Activated T-helper 1 cell treated with anti-CD3 and anti-CD28 coated beads, Interleukin-12 subunit alpha, Interleukin-12 subunit beta, Interleukin-2, Interleukin-4 antibody, amounts not matched to agents 30 ng/mL and 10 ng/mL and 1 ng/mL, durations not matched to agents 14 hours and 24 hours and 36 hours (primary cell): ENCODE measurements around the gene SBSN. TPM values are rescaled to one million over a fixed set of nuclear protein-coding genes. Genes with fewer than 3 reads are reported as not detected.

Experiments
- DNase-seq: peaks from one replicate; pipeline ENCODE4 v3.0.0; 2021; ENCODE audit warnings: low spot score
- H3K27ac Mint-ChIP-seq: one replicate; pipeline ENCODE4 v1.8.0; 2021; ENCODE audit warnings: mild to moderate bottlenecking, mixed read lengths
- H3K27me3 Mint-ChIP-seq: one replicate; pipeline ENCODE4 v1.8.0; 2022; ENCODE audit warnings: mild to moderate bottlenecking, moderate library complexity, mixed read lengths; ENCODE audit not compliant: insufficient read depth
- H3K36me3 Mint-ChIP-seq: one replicate; pipeline ENCODE4 v1.8.0; 2021; ENCODE audit warnings: low read depth, mixed read lengths
- H3K4me1 Mint-ChIP-seq: one replicate; pipeline ENCODE4 v1.8.0; 2021; ENCODE audit warnings: low read depth, mixed read lengths
- H3K4me3 Mint-ChIP-seq: one replicate; pipeline ENCODE4 v1.8.0; 2021; ENCODE audit warnings: mild to moderate bottlenecking, moderate library complexity, mixed read lengths
- H3K9me3 Mint-ChIP-seq: one replicate; pipeline ENCODE4 v1.8.0; 2021; ENCODE audit warnings: mixed read lengths
- intact Hi-C: fragments of 100-400 bp; cut with micrococcal nuclease; formaldehyde crosslinking; loops from one replicate; pipeline ENCODE4 v1.15.1; 2024
- total RNA-seq: library from RNA; stranded (reverse); gene quantifications from 2 replicates; pipeline ENCODE4 v1.2.3, GENCODE V29; 2022

Gene SBSN, protein sequence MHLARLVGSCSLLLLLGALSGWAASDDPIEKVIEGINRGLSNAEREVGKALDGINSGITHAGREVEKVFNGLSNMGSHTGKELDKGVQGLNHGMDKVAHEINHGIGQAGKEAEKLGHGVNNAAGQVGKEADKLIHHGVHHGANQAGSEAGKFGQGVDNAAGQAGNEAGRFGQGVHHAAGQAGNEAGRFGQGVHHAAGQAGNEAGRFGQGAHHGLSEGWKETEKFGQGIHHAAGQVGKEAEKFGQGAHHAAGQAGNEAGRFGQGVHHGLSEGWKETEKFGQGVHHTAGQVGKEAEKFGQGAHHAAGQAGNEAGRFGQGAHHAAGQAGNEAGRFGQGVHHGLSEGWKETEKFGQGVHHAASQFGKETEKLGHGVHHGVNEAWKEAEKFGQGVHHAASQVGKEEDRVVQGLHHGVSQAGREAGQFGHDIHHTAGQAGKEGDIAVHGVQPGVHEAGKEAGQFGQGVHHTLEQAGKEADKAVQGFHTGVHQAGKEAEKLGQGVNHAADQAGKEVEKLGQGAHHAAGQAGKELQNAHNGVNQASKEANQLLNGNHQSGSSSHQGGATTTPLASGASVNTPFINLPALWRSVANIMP
- not detected in 2 replicates for total RNA-seq

- Mint-ChIP-seq H3K27ac (no peak within 1 kb of the TSS), H3K4me1 (no peaks in the 10 kb centered on the region), H3K9me3 (no peaks in the 10 kb centered on the region), H3K36me3 (no peaks in the 10 kb centered on the region), H3K4me3 (no peak within 1 kb of the TSS), H3K27me3 (peaks cover 24% of the 10 kb centered on the region)
- no peak for DNase-seq
- intact Hi-C loops: no loop called here
These were observed at the start of gene SBSN for GRCh38 chr19:35528218-35529038. SBSN (minus strand) TSS chr19:35528311; CDS start chr19:35528281, 30 bp downstream.

DNA sequence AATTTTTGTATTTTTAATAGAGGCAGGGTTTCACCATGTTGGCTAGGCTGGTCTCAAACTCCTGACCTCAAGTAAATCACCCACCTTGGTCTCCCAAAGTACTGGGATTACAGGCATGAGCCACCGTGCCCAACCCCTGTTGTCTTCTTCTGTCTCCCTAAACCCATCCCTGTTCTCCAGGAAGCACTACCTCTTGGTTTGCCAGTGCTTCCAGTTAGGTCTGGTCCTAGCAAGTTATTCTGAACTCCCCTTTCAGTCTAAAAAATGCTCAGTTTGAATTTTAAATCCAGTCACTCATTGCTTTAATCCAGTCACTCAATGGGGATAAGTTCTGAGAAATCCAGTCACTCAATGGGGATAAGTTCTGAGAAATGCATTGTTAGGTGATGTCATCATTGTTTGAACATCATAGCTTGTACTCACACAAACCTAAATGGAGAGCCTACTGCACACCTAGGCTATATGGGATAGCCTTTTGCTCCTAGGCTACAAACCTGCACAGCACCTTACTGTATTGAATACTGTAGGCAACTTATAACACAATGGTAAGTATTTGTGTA is 43.4 kb upstream of the SBSN start:
- intact Hi-C loops: no loop called here
- H3K4me1 Mint-ChIP-seq: no peaks in the 10 kb centered on the region
- DNase-seq: no peak
- no peak overlapping the region for H3K27ac Mint-ChIP-seq
- peaks cover 9% of the 10 kb centered on the region for H3K27me3 Mint-ChIP-seq
- H3K4me3 Mint-ChIP-seq: no peak overlapping the region
- peaks cover 19% of the 10 kb centered on the region for H3K9me3 Mint-ChIP-seq
- H3K36me3 Mint-ChIP-seq: no peaks in the 10 kb centered on the region

GRCh38 chr19:35569281-35569781 is 41.2 kb upstream of the SBSN start:
- Mint-ChIP-seq H3K36me3 (no peaks in the 10 kb centered on the region), H3K4me1 (no peaks in the 10 kb centered on the region), H3K27me3 (peaks cover 13% of the 10 kb centered on the region), H3K27ac (no peak overlapping the region), H3K4me3 (no peak overlapping the region), H3K9me3 (no peaks in the 10 kb centered on the region)
- no peak for DNase-seq
- intact Hi-C loops: no loop called here

DNA sequence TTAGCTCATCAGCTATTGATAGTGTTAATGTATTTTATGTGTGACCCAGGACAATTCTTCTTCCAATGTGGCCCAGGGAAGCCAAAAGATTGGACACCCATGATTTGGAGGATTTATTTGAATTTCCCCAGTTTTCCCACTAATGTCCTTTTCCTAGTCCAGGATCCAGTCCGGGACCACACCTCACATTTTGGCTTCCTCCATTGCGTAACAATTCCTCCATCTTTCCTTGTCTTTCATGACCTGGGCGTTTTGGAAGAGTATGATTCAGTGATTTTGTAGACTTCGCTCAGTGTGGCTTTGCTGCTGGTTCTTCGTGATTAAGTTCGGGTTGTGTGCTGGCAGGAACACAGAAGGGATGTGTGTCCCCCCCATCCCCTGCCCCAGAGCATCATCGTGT is 38.6 kb upstream of the SBSN start:
- intact Hi-C loops: no loop called here
- Mint-ChIP-seq H3K4me1 (no peaks in the 10 kb centered on the region), H3K9me3 (no peaks in the 10 kb centered on the region), H3K36me3 (no peaks in the 10 kb centered on the region), H3K4me3 (no peak overlapping the region), H3K27me3 (peaks cover 15% of the 10 kb centered on the region), H3K27ac (no peak overlapping the region)
- no peak for DNase-seq

GRCh38 chr19:35565016-35565856 is 37.1 kb upstream of the SBSN start:
- Mint-ChIP-seq H3K36me3 (no peaks in the 10 kb centered on the region), H3K27me3 (peaks cover 11% of the 10 kb centered on the region)
- intact Hi-C loops: no loop called here

GRCh38 chr19:35563207-35563829 is 35.2 kb upstream of the SBSN start, which contains the start of gene ATP4A:
ATP4A (minus strand) TSS chr19:35563658; CDS start chr19:35563629, 29 bp downstream.
- H3K27me3 Mint-ChIP-seq: peaks cover 21% of the 10 kb centered on the region
- intact Hi-C loops: no loop called here

More at GRCh38 chr19:35565016-35565856, 37.1 kb upstream of the SBSN start:
- Mint-ChIP-seq H3K4me3 (no peak overlapping the region), H3K9me3 (no peaks in the 10 kb centered on the region), H3K27ac (no peak overlapping the region), H3K4me1 (no peaks in the 10 kb centered on the region)
- DNase-seq: no peak

GRCh38 chr19:35562776-35563175 is 34.7 kb upstream of the SBSN start:
- Mint-ChIP-seq H3K27me3 (peaks cover 21% of the 10 kb centered on the region), H3K9me3 (no peaks in the 10 kb centered on the region), H3K4me3 (no peak overlapping the region)

More at GRCh38 chr19:35563207-35563829, 35.2 kb upstream of the SBSN start, which contains the start of gene ATP4A:
- Mint-ChIP-seq H3K4me3 (no peak within 1 kb of the TSS), H3K4me1 (no peaks in the 10 kb centered on the region), H3K9me3 (no peaks in the 10 kb centered on the region), H3K36me3 (no peaks in the 10 kb centered on the region), H3K27ac (no peak within 1 kb of the TSS)
- no peak for DNase-seq

DNA sequence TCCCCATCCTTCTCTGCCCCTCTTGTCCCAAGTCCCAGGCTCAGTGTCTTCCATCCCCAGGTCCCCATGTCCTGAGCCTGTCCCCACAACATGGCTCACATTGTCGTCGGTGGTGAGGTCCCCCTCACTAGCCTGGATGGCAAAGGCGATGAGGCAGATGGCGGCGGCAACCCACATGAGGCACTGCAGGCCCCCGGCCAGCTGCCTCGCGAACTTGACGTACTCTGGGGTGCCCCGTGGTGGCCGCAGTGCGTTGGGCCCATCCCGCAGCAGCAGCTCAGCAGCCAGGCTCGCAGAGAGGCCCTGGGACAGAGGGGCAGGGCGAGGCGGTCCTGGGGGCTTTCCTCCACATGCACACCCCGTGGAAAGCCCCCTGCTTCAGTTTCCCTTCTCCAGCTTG is 34.2 kb upstream of the SBSN start:
- Mint-ChIP-seq H3K27ac (no peak overlapping the region), H3K4me1 (no peaks in the 10 kb centered on the region), H3K9me3 (no peaks in the 10 kb centered on the region), H3K4me3 (no peak overlapping the region), H3K36me3 (no peaks in the 10 kb centered on the region), H3K27me3 (peaks cover 21% of the 10 kb centered on the region)
- intact Hi-C loops: no loop called here
- DNase-seq: no peak

More at GRCh38 chr19:35562776-35563175, 34.7 kb upstream of the SBSN start:
- Mint-ChIP-seq H3K27ac (no peak overlapping the region), H3K36me3 (no peaks in the 10 kb centered on the region), H3K4me1 (no peaks in the 10 kb centered on the region)
- intact Hi-C loops: no loop called here
- DNase-seq: no peak

DNA sequence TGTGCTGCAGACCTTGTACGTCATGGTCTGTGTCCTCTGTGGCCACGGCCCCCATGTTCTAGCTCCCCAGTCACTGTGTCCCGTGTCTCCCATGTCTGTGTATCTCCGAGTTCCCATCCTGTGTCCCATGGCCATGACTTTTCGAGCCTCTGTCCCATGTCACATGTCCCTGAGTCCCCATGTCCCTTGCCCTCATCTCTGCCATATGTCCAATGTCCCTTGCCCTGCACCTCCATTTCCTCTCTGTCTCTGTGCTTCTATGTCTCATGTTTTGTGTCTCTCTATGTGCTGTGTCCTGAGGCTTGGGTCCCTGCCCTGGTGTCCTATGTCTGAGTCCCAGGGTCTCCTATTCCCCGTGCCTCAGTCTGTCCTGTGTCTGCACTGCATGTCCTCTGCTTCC is 33.3 kb upstream of the SBSN start:
- DNase-seq: no peak
- H3K27ac Mint-ChIP-seq: no peak overlapping the region
- intact Hi-C loops: no loop called here
- H3K27me3 Mint-ChIP-seq: peaks cover 26% of the 10 kb centered on the region
- no peaks in the 10 kb centered on the region for H3K9me3 Mint-ChIP-seq
- H3K36me3 Mint-ChIP-seq: no peaks in the 10 kb centered on the region
- no peaks in the 10 kb centered on the region for H3K4me1 Mint-ChIP-seq
- no peak overlapping the region for H3K4me3 Mint-ChIP-seq

DNA sequence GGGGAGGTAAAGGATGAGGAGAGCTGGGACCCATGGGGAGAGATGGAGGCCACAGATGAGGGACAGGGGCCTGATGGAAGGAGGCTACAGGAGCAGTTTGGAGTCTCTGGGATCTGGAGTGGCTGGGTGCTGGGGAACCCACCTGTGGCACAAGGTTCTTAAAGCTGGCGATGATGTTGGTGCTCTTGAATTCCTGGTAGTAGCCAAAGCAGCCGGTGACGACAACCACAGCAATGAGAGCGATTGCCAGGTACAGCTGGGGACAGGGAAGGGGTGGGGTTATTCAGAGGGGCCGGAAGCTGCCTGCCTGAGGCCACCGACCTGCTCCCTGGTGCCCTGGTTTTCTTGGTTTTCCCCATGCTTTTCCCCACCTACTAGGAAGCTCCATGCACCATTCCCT is 32.6 kb upstream of the SBSN start:
- H3K27ac Mint-ChIP-seq: no peak overlapping the region
- no peaks in the 10 kb centered on the region for H3K4me1 Mint-ChIP-seq
- intact Hi-C loops: no loop called here
- no peaks in the 10 kb centered on the region for H3K36me3 Mint-ChIP-seq
- peaks cover 32% of the 10 kb centered on the region for H3K27me3 Mint-ChIP-seq
- no peaks in the 10 kb centered on the region for H3K9me3 Mint-ChIP-seq
- H3K4me3 Mint-ChIP-seq: no peak overlapping the region
- no peak for DNase-seq

- H3K9me3 Mint-ChIP-seq: no peaks in the 10 kb centered on the region
- no peak for DNase-seq
- no peak overlapping the region for H3K4me3 Mint-ChIP-seq
- H3K4me1 Mint-ChIP-seq: no peaks in the 10 kb centered on the region
- peaks cover 30% of the 10 kb centered on the region for H3K27me3 Mint-ChIP-seq
- no peak overlapping the region for H3K27ac Mint-ChIP-seq
- no peaks in the 10 kb centered on the region for H3K36me3 Mint-ChIP-seq
- intact Hi-C loops: no loop called here
These were observed 32.2 kb upstream of the SBSN start for GRCh38 chr19:35560271-35560670.
